Coronary artery (tissue), 2 donors: ENCODE data around the gene CEMIP2.

Experiments used
- DNase-seq: peaks from one replicate; pipeline ENCODE4 v3.0.0-alpha.2; 2017; ENCODE audit warnings: low spot score
- H3K27ac ChIP-seq, 2 donors: fragments of 200-600 bp; sonication (generic); one replicate each; pipeline ENCODE4 v1.5.1; 2016 to 2019
- H3K4me3 ChIP-seq: fragments of 200-600 bp; sonication (generic); 2 replicates; pipeline ENCODE4 v1.5.1; 2016; ENCODE audit warnings: mild to moderate bottlenecking, moderate library complexity
- CTCF ChIP-seq: fragments of 200-600 bp; sonication (generic); IDR thresholded peaks from one replicate; pipeline ENCODE4 v1.5.1; 2019; ENCODE audit warnings: antibody characterized with exemption

Gene CEMIP2

GRCh38 chr9:71764891-71765290, 3.4 kb downstream of the CEMIP2 start:
- Histone ChIP-seq H3K27ac (no peak overlapping the region), H3K4me3 (no peak overlapping the region)

GRCh38 chr9:71764463-71764862, 3.9 kb downstream of the CEMIP2 start:
- H3K4me3 ChIP-seq, result no peak overlapping the region
- no peak for DNase-seq
- H3K27ac ChIP-seq, result no peak overlapping the region
- no peak for TF ChIP-seq CTCF

More at GRCh38 chr9:71764891-71765290, 3.4 kb downstream of the CEMIP2 start:
- no peak for DNase-seq
- TF ChIP-seq CTCF, result no peak

- Histone ChIP-seq H3K4me3 (no peak overlapping the region), H3K27ac (no peak overlapping the region)
- no peak for DNase-seq
- TF ChIP-seq CTCF, result no peak
These were observed 4.5 kb downstream of the CEMIP2 start for GRCh38 chr9:71763832-71764231.

GRCh38 chr9:71762900-71763653, 5.2 kb downstream of the CEMIP2 start:
- H3K4me3 ChIP-seq, result no peak overlapping the region
- TF ChIP-seq CTCF, result no peak
- DNase-seq, result no peak
- no peak overlapping the region for H3K27ac ChIP-seq

- Histone ChIP-seq H3K4me3 (no peak overlapping the region), H3K27ac (no peak overlapping the region)
- no peak for TF ChIP-seq CTCF
These were observed 6.4 kb downstream of the CEMIP2 start for GRCh38 chr9:71761938-71762353.

GRCh38 chr9:71760901-71761300, 7.4 kb downstream of the CEMIP2 start:
- DNase-seq, result no peak
- no peak overlapping the region for H3K4me3 ChIP-seq
- H3K27ac ChIP-seq, result no peak overlapping the region
- no peak for TF ChIP-seq CTCF

More at GRCh38 chr9:71761938-71762353, 6.4 kb downstream of the CEMIP2 start:
- DNase-seq, result no peak

- H3K27ac ChIP-seq, result no peak overlapping the region
- TF ChIP-seq CTCF, result no peak
- no peak for DNase-seq
- H3K4me3 ChIP-seq, result no peak overlapping the region
These were observed 9.5 kb downstream of the CEMIP2 start for GRCh38 chr9:71758785-71759184.
